GM19193 (cell line): Measurements from ENCODE around the gene TAF3.

Experiments
- POLR2A ChIP-seq: IDR thresholded peaks from 4 replicates; pipeline ENCODE4 v1.6.1; 2011; ENCODE audit not compliant: insufficient read depth, insufficient read length; ENCODE audit errors: extremely low read depth

Gene TAF3, protein sequence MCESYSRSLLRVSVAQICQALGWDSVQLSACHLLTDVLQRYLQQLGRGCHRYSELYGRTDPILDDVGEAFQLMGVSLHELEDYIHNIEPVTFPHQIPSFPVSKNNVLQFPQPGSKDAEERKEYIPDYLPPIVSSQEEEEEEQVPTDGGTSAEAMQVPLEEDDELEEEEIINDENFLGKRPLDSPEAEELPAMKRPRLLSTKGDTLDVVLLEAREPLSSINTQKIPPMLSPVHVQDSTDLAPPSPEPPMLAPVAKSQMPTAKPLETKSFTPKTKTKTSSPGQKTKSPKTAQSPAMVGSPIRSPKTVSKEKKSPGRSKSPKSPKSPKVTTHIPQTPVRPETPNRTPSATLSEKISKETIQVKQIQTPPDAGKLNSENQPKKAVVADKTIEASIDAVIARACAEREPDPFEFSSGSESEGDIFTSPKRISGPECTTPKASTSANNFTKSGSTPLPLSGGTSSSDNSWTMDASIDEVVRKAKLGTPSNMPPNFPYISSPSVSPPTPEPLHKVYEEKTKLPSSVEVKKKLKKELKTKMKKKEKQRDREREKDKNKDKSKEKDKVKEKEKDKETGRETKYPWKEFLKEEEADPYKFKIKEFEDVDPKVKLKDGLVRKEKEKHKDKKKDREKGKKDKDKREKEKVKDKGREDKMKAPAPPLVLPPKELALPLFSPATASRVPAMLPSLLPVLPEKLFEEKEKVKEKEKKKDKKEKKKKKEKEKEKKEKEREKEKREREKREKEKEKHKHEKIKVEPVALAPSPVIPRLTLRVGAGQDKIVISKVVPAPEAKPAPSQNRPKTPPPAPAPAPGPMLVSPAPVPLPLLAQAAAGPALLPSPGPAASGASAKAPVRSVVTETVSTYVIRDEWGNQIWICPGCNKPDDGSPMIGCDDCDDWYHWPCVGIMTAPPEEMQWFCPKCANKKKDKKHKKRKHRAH

DNA sequence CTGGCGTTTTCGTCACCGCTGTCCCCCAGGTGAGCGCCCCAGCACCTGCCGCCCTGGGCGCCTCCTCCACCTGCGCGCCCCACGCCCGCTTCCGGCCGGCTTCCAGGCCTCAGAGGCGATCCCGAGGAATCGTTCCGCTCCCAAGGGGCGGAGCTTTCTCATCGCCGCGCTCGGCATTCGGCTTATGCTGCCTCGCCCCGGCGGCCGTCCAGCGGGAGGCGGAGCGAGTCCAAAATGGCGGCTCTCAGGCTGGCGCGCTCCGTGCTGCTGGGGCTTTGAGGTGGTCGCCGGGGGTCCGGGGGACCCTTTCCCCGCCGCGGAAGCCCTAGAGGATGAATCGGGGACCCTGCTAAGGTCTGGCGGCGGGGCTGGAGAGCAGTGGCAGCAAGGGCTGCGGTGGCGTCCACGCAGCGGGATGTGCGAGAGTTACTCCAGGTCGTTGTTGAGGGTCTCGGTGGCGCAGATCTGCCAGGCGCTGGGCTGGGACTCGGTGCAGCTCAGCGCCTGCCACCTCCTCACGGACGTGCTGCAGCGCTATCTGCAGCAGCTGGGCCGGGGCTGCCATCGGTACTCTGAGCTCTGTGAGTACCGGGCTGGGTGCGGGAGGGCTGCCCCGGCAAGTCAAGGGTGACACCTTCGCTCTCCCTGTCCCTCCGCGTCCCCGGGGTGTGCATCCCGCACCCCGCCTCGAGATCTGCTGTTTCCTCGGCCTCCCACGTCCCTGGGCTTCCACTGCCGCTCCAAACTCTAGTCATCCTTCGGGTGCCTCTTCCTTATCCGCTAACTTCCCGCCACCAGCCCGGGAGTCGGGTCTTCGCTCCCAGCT, at the start of gene TAF3:
Gene TAF3, plus strand, starts transcription at position 211 of the 826 bp plus-strand sequence. Its CDS starts 205 bp downstream, at position 416.
- peak; percentile 94 for TF ChIP-seq POLR2A

DNA sequence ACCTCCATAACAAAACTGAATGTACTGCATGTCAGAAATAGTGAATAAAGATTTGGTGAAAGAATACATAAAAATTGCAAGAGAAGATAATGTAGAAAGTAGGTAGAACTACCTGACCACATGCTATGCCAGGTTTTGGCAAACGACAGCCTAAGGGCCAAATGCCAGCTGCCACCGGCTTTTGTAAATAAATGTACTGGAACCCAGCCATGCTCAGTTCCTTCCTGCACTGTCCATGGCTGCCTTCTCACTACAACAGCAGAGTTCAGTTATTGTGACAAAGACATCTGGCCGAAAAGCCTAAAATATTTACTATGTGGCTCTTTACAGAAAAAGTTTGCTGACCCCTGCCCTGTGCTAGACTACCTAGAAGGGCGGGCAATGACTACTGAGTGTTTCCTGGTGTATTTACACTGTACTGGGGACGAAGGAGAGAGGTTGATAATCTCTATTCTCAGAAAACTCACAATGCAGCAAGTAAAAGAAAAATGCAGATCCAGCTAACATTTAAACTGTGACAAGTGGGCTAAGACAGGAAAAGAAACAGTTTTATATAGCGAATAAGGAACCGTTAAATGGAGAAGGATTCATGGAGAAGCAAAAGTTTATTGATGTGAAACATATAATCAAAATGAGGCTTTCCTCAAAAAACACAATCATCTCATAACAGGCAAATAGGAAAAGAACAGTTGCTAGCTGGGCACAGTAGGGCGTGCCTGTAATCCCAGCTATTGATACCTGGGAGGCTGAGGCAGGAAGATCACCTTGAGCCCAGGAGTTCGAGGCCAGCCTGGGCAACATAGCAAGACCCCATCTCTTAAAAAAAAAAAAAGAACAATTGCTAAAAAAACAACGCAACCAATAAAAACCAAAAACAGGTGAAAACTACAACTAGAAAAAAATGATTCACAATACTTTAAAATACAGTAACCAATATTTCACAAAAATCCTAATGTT, 44.2 kb upstream of the TAF3 start:
- TF ChIP-seq POLR2A = no peak

DNA sequence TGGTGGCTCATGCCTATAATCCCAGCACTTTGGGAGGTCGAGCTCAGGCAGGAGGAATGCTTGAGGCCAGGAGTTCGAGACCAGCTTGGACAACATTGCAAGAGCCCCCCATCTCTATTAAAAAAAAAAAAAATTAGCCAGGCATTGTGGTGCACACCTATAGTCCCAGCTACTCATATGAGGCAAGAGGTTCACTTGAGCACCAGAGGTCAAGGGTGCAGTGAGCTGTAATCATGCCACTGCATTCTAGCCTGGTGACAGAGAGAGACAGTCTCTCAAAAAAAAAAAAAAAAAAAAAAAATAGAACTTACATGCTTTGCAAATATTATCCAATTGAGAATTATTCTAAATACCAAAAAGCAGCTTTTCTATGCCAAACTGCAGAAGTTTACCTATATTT, 41.5 kb upstream of the TAF3 start:
- no peak for TF ChIP-seq POLR2A

DNA sequence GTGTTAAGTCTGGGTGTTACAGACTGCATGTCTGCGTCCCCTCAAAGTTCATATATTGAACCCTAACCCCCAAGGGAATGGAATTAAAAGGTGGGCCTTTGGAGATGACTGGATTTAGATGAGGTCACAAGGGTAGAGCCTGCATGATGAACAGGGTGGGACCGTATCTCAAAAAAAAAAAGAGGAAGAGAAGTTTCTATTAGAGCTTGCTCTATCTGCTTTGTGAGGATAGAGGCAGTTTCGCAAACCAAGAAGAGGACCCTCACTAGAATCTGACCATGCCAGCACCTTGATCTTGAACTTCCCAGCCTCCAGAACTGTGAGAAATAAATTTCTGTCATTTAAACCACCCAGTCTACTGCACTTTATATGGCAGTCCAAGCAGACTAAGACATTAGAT, 31.9 kb upstream of the TAF3 start:
- no peak for TF ChIP-seq POLR2A

GRCh38 chr10:7787150-7787856, 31.0 kb upstream of the TAF3 start:
- TF ChIP-seq POLR2A = no peak

- TF ChIP-seq POLR2A = peak; percentile 90
Measured at GRCh38 chr10:7787857-7788638, 30.3 kb upstream of the TAF3 start, which contains the start of the genes ATP5F1C and KIN. TSS of gene ATP5F1C (plus strand) at chr10:7788177. CDS start at chr10:7788208, 31 bp downstream. TSS of gene KIN (minus strand) at chr10:7787993. CDS start at chr10:7787933, 60 bp downstream.

- TF ChIP-seq POLR2A = no peak
Measured at GRCh38 chr10:7788639-7789286, 29.5 kb upstream of the TAF3 start.

- no peak for TF ChIP-seq POLR2A
Measured at GRCh38 chr10:7789390-7789789, 28.9 kb upstream of the TAF3 start.

- no peak for TF ChIP-seq POLR2A
Measured at GRCh38 chr10:7792541-7792940, 25.8 kb upstream of the TAF3 start.

DNA sequence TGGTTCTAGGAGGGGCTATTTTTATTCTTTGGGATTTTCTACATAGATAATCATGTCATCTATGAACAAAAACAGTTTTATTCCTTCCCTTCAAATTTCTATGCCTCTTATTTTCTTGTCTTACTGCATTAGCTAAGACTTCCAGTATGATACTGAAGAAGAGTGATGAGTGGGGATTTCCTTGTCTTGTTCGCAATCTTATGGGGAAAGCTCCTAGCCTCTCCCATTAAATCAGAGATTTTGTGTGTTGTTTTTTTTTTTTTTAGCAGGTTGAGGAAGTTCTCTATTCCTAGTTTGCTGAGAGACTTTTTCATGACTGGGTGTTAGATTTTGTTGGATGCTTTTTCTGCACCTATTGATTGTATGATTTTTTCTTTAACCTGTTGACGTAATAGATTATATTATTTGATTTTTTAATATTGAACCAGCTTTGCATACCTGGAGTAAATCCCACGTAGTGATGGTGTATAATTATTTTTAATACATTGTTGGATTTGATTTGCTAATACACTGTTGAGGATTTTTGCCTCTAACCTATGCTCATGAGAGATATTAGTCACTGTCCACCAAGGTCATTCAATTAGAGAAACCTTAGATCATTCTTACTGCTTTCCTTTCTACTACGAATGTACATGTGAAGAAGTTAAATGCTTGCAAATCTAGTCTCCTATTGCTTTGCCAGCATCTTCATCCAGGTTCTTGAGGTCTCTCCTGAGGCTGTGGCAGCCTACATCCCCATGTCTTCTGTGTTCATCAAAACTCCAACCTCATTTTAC, 23.9 kb upstream of the TAF3 start:
- TF ChIP-seq POLR2A = no peak

DNA sequence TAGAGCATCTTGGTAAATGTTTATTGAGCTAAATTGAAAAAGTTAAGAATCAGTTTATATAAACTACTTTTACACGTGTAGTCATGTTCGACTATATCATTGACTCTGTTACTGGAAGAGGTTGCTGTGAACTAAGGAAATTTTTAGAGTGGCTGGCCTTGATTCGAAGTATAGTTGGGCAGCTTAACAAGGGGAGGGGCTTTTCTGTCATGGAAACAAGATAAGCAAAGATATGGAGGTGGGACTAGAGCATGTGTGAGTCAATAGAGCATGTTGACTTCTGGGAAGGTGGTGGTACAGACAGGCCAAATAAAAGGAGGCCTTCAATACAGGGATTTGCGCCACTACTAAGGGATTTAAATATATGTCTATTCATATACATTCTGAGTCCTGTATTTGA, 22.7 kb upstream of the TAF3 start:
- TF ChIP-seq POLR2A = no peak

DNA sequence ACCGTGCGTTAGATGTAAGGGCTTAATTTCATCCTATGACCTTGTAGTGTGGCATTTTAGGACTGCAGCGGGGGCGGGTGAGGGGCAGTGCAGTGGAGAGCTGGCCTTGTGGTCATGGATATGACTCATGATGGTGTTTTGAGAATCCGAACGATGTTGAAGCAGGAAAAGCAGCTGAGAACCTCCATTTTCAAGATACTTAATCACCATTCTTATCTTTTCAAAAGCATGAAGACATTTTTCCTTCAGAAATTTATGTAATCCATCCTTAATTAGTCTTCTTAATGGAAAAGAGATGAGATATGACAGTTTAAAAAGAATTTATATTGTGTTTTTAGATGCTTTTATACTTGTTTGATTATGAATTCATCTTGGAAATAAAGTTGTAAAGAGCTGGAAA, 20.7 kb upstream of the TAF3 start:
- no peak for TF ChIP-seq POLR2A
